Measurements from ENCODE around the gene HUS1B. TPM values are rescaled to one million over a fixed set of nuclear protein-coding genes. Genes with fewer than 3 reads are reported as not detected.

Gene HUS1B
- total and polyA plus RNA-seq, 2 experiments from 2014 or later, result 1.3 to 3.9 TPM

- DNase-seq (ENCODE audit: low spot score) (no peak), ATAC-seq (no peak)
- Histone ChIP-seq H3K27me3 (ENCODE audit: insufficient read depth) (no peaks in the 10 kb centered on the region), H3K9me2 (ENCODE audit: insufficient read depth) (no peaks in the 10 kb centered on the region), H2AFZ (no peak overlapping the region), H3K27ac (ENCODE audit: low read depth) (0 out of 2 replicates have a peak overlapping the region, but pooled peaks have one; percentile 48), H3K4me2 (no peak overlapping the region), H3K79me2 (replicated peaks; ENCODE audit: insufficient read depth) (peaks cover 88% of the 10 kb centered on the region), H3K4me3 (no peak overlapping the region), H3K36me3 (ENCODE audit: insufficient read depth) (no peaks in the 10 kb centered on the region), H4K20me1 (replicated peaks; ENCODE audit: insufficient read depth) (no peaks in the 10 kb centered on the region), H3K4me1 (ENCODE audit: insufficient read depth) (peaks cover 79% of the 10 kb centered on the region), H3F3A (replicated peaks; ENCODE audit: low read depth) (0 out of 2 replicates have a peak, but pooled peaks cover 10% of the 10 kb centered on the region)
- Mint-ChIP-seq H3K27me3 (ENCODE audit: insufficient read depth, low read depth, poor library complexity) (no peaks in the 10 kb centered on the region), H3K27ac (peak overlapping the region; percentile 63), H3K4me1 (peaks cover 71% of the 10 kb centered on the region), H3K9me3 (no peaks in the 10 kb centered on the region; the same call in 2 of the 3 replicates), H3K4me3 (no peak overlapping the region), H3K36me3 (ENCODE audit: low read depth) (peaks cover 18% of the 10 kb centered on the region)
- TF ChIP-seq POLR2AphosphoS5 (IDR thresholded peaks at IDR 0.05; ENCODE audit: low read depth) (no peak), ZNF114 (CRISPR knock-in tag; IDR thresholded peaks at IDR 0.05) (no peak), EZH2 (IDR thresholded peaks at IDR 0.05; ENCODE audit: low read depth, unreplicated experiment) (no peak), NANOG (IDR thresholded peaks at IDR 0.05; ENCODE audit: borderline replicate concordance) (no peak), ZNF331 (CRISPR knock-in tag; IDR thresholded peaks at IDR 0.05; ENCODE audit: low read depth) (no peak), EZH2phosphoT487 (IDR thresholded peaks at IDR 0.05; ENCODE audit: unreplicated experiment) (no peak), CTCF (conservative IDR thresholded peaks at IDR 0.05; ENCODE audit: low read depth in 2 of 2) (no peak), REST (IDR thresholded peaks at IDR 0.05; ENCODE audit: unreplicated experiment) (no peak), STAT1 (IDR thresholded peaks at IDR 0.05; ENCODE audit: unreplicated experiment) (no peak), ZNF462 (CRISPR knock-in tag; IDR thresholded peaks at IDR 0.05) (no peak), ETS1 (IDR thresholded peaks at IDR 0.05) (no peak), CREB1 (CRISPR knock-in tag; IDR thresholded peaks at IDR 0.05; ENCODE audit: low read depth) (no peak), JUNB (IDR thresholded peaks at IDR 0.05; ENCODE audit: unreplicated experiment) (no peak)
Measured at GRCh38 chr6:658244-658643, 1.3 kb upstream of the HUS1B start.
